RWPE1 (cell line): ENCODE results near the gene EARS2.

Experiments
- CTCF ChIA-PET: fragments of 350-600 bp; sonication (Branson Sonifier 250); formaldehyde crosslinking; extraction: SDS; loops from one replicate; lab custom pipeline; 2021; lab: Yijun Ruan, JAX
- POLR2A ChIA-PET: fragments of 400-600 bp; formaldehyde crosslinking; extraction: SDS; loops from one replicate; lab custom pipeline; 2020; ENCODE audit warnings: antibody characterized with exemption; ENCODE audit not compliant: low non-redundant PET; lab: Yijun Ruan, JAX
- DNase-seq: peaks from one replicate; pipeline ENCODE4 v3.0.0; 2012; ENCODE audit warnings: low spot score
- H3K27ac ChIP-seq: fragments of 450-650 bp; 2 replicates; pipeline ENCODE4 v1.5.1; 2017
- CTCF ChIP-seq: fragments of 450-650 bp; conservative IDR thresholded peaks from 2 replicates; pipeline ENCODE4 v1.5.1; 2017; ENCODE audit warnings: low read depth, mild to moderate bottlenecking

Gene EARS2

GRCh38 chr16:23578101-23578830 is 21.1 kb upstream of the EARS2 start:
- H3K27ac ChIP-seq: no peak overlapping the region
- TF ChIP-seq CTCF: no peak
- CTCF ChIA-PET: no interaction called here
- DNase-seq: no peak
- POLR2A ChIA-PET: no interaction called here

- CTCF ChIA-PET: no interaction called here
- TF ChIP-seq CTCF: no peak
- no peak overlapping the region for H3K27ac ChIP-seq
- no peak for DNase-seq
- POLR2A ChIA-PET: no interaction called here
These were observed 20.3 kb upstream of the EARS2 start for GRCh38 chr16:23577493-23577892.

- POLR2A ChIA-PET: no interaction called here
- CTCF ChIA-PET: no interaction called here
- no peak for DNase-seq
- H3K27ac ChIP-seq: no peak overlapping the region
- TF ChIP-seq CTCF: no peak
These were observed 18.7 kb upstream of the EARS2 start for GRCh38 chr16:23575834-23576233.

GRCh38 chr16:23573817-23574216 is 16.7 kb upstream of the EARS2 start:
- H3K27ac ChIP-seq: no peak overlapping the region
- TF ChIP-seq CTCF: no peak
- DNase-seq: no peak
- CTCF ChIA-PET: no interaction called here
- POLR2A ChIA-PET: no interaction called here

- POLR2A ChIA-PET: no interaction called here
- CTCF ChIA-PET: no interaction called here
- no peak for DNase-seq
- no peak for TF ChIP-seq CTCF
- no peak overlapping the region for H3K27ac ChIP-seq
These were observed 15.2 kb upstream of the EARS2 start for GRCh38 chr16:23572394-23572793.

GRCh38 chr16:23571895-23572294 is 14.7 kb upstream of the EARS2 start:
- H3K27ac ChIP-seq: no peak overlapping the region
- TF ChIP-seq CTCF: no peak
- ChIA-PET POLR2A (no interaction called here), CTCF (no interaction called here)
- no peak for DNase-seq
